Activated T-cell treated with anti-CD3 and anti-CD28 coated beads, Interleukin-2, amount 50 U/mL, for 4 hours (primary cell): ENCODE data around the gene CENPX. TPM values are rescaled to one million over a fixed set of nuclear protein-coding genes. Genes with fewer than 3 reads are reported as not detected.

ENCODE experiments used
- ATAC-seq, 2 donors: fragments of 200-7000 bp; cut with Tn5 transposase; one replicate each; pipeline ENCODE4 v1.10.0; 2021
- DNase-seq: peaks from one replicate; pipeline ENCODE4 v3.0.0-alpha.2; 2020
- H3K27me3 Mint-ChIP-seq: one replicate; pipeline ENCODE4 v1.8.0; 2021; ENCODE audit warnings: low read depth, mixed read lengths
- H3K36me3 Mint-ChIP-seq: one replicate; pipeline ENCODE4 v1.8.0; 2022; ENCODE audit warnings: mixed read lengths; ENCODE audit not compliant: insufficient read depth
- H3K4me1 Mint-ChIP-seq: one replicate; pipeline ENCODE4 v1.8.0; 2021; ENCODE audit warnings: low read depth, mixed read lengths
- H3K4me3 Mint-ChIP-seq: one replicate; pipeline ENCODE4 v1.8.0; 2021; ENCODE audit warnings: mild to moderate bottlenecking, moderate library complexity, mixed read lengths
- H3K9me3 Mint-ChIP-seq: one replicate; pipeline ENCODE4 v1.8.0; 2021; ENCODE audit warnings: mixed read lengths
- total RNA-seq, 3 donors: library from RNA; stranded (reverse); gene quantifications; one replicate each; pipeline ENCODE4 v1.2.1, GENCODE V29; 2021

Gene CENPX
- total RNA-seq, 3 donors from 2014 or later = 145 to 189 (median 183) TPM

- ATAC-seq (peak; percentile 96 to 97), DNase-seq (peak; percentile 89)
- Mint-ChIP-seq H3K36me3 (peaks cover 8% of the 10 kb centered on the region), H3K9me3 (no peaks in the 10 kb centered on the region), H3K27me3 (no peaks in the 10 kb centered on the region), H3K4me1 (peaks cover 23% of the 10 kb centered on the region), H3K4me3 (peak within 1 kb of the TSS; percentile 81)
Observed at GRCh38 chr17:82037092-82037888, 14.6 kb upstream of the CENPX start, which contains the start of gene DCXR. Gene DCXR, minus strand, starts transcription at chr17:82037697. Its CDS starts 15 bp downstream, at chr17:82037682.

- ATAC-seq = peak in 1 of 2 donors; percentile 0
- DNase-seq = no peak
- H3K27me3 Mint-ChIP-seq = no peaks in the 10 kb centered on the region
- no peaks in the 10 kb centered on the region for H3K9me3 Mint-ChIP-seq
- H3K36me3 Mint-ChIP-seq = peaks cover 8% of the 10 kb centered on the region
- H3K4me1 Mint-ChIP-seq = peaks cover 23% of the 10 kb centered on the region
- H3K4me3 Mint-ChIP-seq = peak overlapping the region; percentile 81
Observed at GRCh38 chr17:82036634-82037091, 14.0 kb upstream of the CENPX start.

GRCh38 chr17:82035956-82036633 lies 13.4 kb upstream of the CENPX start:
- DNase-seq (no peak), ATAC-seq (no peak)
- Mint-ChIP-seq H3K4me3 (peak overlapping the region; percentile 81), H3K27me3 (no peaks in the 10 kb centered on the region), H3K36me3 (peaks cover 8% of the 10 kb centered on the region), H3K4me1 (peaks cover 23% of the 10 kb centered on the region), H3K9me3 (no peaks in the 10 kb centered on the region)

- ATAC-seq (no peak), DNase-seq (no peak)
- Mint-ChIP-seq H3K4me1 (peaks cover 24% of the 10 kb centered on the region), H3K36me3 (peaks cover 8% of the 10 kb centered on the region), H3K4me3 (peak overlapping the region; percentile 46), H3K9me3 (no peaks in the 10 kb centered on the region), H3K27me3 (no peaks in the 10 kb centered on the region)
Observed at GRCh38 chr17:82035488-82035887, 12.8 kb upstream of the CENPX start.

GRCh38 chr17:82034371-82035011 lies 11.8 kb upstream of the CENPX start:
- Mint-ChIP-seq H3K27me3 (no peaks in the 10 kb centered on the region), H3K36me3 (peaks cover 8% of the 10 kb centered on the region), H3K4me1 (peaks cover 29% of the 10 kb centered on the region), H3K4me3 (no peak overlapping the region), H3K9me3 (no peaks in the 10 kb centered on the region)
- DNase-seq (no peak), ATAC-seq (no peak)

- Mint-ChIP-seq H3K27me3 (no peaks in the 10 kb centered on the region), H3K4me3 (no peak overlapping the region), H3K9me3 (no peaks in the 10 kb centered on the region), H3K4me1 (peaks cover 29% of the 10 kb centered on the region), H3K36me3 (peaks cover 8% of the 10 kb centered on the region)
- no peak for DNase-seq
- no peak for ATAC-seq
Observed at GRCh38 chr17:82033359-82034085, 10.8 kb upstream of the CENPX start.

- Mint-ChIP-seq H3K27me3 (no peaks in the 10 kb centered on the region), H3K4me3 (peak overlapping the region; percentile 21), H3K9me3 (no peaks in the 10 kb centered on the region), H3K36me3 (peaks cover 8% of the 10 kb centered on the region), H3K4me1 (peaks cover 24% of the 10 kb centered on the region)
- DNase-seq (no peak), ATAC-seq (peak; percentile 28 to 41)
Observed at GRCh38 chr17:82031885-82032627, 9.4 kb upstream of the CENPX start.

- H3K27me3 Mint-ChIP-seq = no peaks in the 10 kb centered on the region
- peak within 1 kb of the TSS; percentile 83 for H3K4me3 Mint-ChIP-seq
- DNase-seq = no peak
- H3K4me1 Mint-ChIP-seq = peaks cover 25% of the 10 kb centered on the region
- H3K36me3 Mint-ChIP-seq = peaks cover 8% of the 10 kb centered on the region
- no peaks in the 10 kb centered on the region for H3K9me3 Mint-ChIP-seq
- peak; percentile 45 to 63 for ATAC-seq
Observed at GRCh38 chr17:82031303-82031884, 8.7 kb upstream of the CENPX start, which contains the start of gene RAC3. Gene RAC3, plus strand, starts transcription at chr17:82031678. Its CDS starts 84 bp downstream, at chr17:82031762.

- no peaks in the 10 kb centered on the region for H3K27me3 Mint-ChIP-seq
- H3K4me3 Mint-ChIP-seq = peak overlapping the region; percentile 83
- no peaks in the 10 kb centered on the region for H3K9me3 Mint-ChIP-seq
- H3K4me1 Mint-ChIP-seq = peaks cover 21% of the 10 kb centered on the region
- peaks cover 8% of the 10 kb centered on the region for H3K36me3 Mint-ChIP-seq
- peak; percentile 72 for DNase-seq
- peak; percentile 75 to 82 for ATAC-seq
Observed at GRCh38 chr17:82030470-82031302, 8.0 kb upstream of the CENPX start.

GRCh38 chr17:82029990-82030469 lies 7.4 kb upstream of the CENPX start:
- peaks cover 2% of the 10 kb centered on the region for H3K36me3 Mint-ChIP-seq
- no peak overlapping the region for H3K4me3 Mint-ChIP-seq
- no peaks in the 10 kb centered on the region for H3K9me3 Mint-ChIP-seq
- no peak for ATAC-seq
- no peaks in the 10 kb centered on the region for H3K27me3 Mint-ChIP-seq
- peaks cover 14% of the 10 kb centered on the region for H3K4me1 Mint-ChIP-seq
- DNase-seq = no peak

GRCh38 chr17:82029391-82029790 lies 6.7 kb upstream of the CENPX start:
- ATAC-seq (no peak), DNase-seq (no peak)
- no peaks in the 10 kb centered on the region for H3K27me3 Mint-ChIP-seq
- H3K36me3 Mint-ChIP-seq = no peaks in the 10 kb centered on the region
- no peaks in the 10 kb centered on the region for H3K9me3 Mint-ChIP-seq
- H3K4me1 Mint-ChIP-seq = peaks cover 14% of the 10 kb centered on the region
- H3K4me3 Mint-ChIP-seq = peak overlapping the region; percentile 64

- Mint-ChIP-seq H3K36me3 (no peaks in the 10 kb centered on the region), H3K4me3 (no peak overlapping the region), H3K4me1 (peaks cover 17% of the 10 kb centered on the region), H3K27me3 (no peaks in the 10 kb centered on the region), H3K9me3 (no peaks in the 10 kb centered on the region)
- no peak for DNase-seq
- no peak for ATAC-seq
Observed at GRCh38 chr17:82028966-82029365, 6.3 kb upstream of the CENPX start.
